Stimulated activated CD8-positive, alpha-beta memory T cell treated with anti-CD3 and anti-CD28 coated beads, Interleukin-4, amount 100 ng/mL, for 48 hours (primary cell): ENCODE data around the gene MRPL21.
A peak's percentile ranks its signal among the peaks of the same experiment; 100 is the strongest.
"Not testable (repeated sequence)": the region's sequence is repeated elsewhere in the genome, so short reads cannot be mapped to it uniquely, and the experiment has no call there.

Source experiments
- DNase-seq: peaks from one replicate; pipeline ENCODE4 v3.0.0-alpha.2; 2020

Gene MRPL21

DNA sequence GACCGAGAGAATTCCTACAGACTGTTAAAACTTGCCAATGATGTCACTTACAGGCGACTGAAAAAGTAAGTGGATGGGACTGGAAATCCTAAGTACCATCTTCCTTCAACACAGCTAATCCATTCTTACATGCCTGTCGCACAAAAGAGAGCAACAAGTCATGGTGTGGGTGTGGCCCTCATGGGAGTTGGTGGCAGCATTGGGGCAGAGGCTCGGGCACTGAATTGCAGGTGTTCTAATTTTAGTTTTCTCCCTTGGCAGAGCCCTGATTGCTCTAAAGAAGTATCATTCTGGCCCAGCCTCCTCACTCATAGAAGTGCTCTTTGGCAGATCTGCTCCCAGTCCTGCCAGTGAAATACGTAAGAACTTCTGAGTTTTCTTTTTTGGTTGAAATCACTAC lies 4.6 kb upstream of the MRPL21 start:
- DNase-seq, result no peak

DNA sequence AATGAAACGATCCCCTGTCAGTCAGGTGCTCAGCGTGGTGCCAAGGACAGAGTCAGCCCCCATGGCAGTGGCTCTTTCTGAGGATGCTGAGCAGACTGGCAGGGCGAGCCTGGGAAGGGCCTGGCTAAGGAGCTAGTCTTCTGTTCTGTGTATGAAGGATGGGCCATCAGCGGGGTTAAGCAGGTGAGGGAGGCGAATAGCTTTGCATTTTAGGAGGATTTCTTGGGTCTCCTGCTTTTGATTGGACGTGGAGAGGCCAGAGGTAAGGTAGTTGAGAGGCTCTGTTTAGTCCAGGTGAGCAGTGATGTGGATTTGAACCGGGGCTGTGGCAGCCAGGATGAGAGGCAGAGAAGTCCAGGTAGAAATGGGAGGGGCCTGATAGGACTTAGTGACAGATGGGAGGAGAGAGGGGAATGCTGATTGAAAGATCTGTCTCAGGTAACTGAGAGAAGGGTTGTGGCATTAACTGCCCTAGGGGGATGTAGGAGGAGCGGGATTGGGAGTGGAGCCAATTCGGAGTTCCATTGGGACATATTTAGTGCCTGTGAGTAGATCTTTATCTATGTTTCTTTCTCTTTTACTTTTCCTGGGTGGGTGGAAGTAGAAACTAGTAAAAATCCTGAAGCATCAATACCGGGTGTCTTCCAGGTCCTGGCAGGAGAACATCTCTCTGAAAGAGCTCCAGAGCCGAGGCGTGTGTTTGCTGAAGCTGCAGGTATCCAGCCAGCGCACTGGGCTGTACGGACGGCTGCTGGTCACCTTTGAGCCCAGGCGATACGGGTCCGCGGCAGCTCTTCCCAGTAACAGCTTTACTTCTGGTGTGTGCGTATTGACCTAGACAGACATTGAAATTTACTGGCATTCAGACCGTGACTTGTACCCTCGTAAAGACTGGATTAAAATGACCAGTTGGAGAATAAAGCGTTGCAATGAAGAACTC lies 2.1 kb upstream of the MRPL21 start:
- no peak for DNase-seq

DNA sequence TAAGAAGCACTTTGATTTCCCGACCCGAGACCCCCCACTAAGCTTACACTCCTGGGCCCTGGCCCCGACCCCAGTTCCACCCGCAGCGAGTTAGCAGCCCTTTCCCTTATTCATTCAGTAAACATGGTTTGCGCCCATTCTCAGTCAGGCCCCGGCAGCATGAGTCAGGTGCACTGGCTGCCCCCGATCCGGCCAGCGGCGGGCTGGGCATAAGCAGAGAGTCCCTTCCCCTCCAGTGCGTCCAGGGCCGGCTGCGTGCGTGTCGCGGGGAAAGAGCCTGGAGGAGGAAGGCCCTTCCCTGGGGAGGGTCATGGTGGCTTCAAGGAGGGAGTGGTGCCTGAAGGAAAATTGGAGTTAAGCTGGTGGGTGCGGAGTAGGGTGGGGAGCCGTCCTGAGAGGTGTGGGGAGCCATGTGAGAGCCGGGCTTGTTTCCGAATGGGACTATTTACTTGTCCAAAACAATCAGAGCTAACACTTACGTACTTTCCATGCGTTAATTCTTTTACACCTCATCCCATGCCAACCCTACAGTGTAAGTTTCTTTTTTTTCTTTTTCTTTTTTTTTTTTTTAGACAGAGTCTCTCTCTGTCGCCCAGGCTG lies 716 bp upstream of the MRPL21 start:
- peak; percentile 54 for DNase-seq

DNA sequence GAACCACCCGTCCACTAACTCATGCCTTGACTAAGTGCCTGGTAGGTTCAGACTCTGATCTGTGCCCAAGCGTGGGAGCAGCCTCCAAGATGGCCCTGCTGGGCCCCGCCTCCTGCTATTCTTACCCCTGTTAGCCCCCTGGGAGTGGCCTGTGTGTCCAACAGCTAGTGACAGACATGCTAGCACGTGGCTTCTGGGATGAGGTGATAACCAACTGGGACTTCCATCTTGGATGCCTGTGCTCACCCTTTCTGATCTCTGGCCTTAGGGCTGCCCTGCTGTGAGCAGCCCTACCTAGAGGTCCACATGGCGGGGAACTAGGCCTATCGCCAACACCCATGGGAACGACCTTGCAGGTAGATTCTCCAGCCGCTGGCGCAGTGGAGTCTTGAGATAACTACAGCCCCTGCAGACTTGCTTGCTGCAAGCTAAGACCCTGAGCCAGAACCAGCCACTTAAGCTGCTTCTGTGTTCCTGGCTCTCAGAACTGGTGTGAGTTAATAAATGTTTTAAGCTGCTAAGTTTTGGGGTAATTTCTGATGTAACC lies 2.7 kb downstream of the MRPL21 start:
- no peak for DNase-seq

DNA sequence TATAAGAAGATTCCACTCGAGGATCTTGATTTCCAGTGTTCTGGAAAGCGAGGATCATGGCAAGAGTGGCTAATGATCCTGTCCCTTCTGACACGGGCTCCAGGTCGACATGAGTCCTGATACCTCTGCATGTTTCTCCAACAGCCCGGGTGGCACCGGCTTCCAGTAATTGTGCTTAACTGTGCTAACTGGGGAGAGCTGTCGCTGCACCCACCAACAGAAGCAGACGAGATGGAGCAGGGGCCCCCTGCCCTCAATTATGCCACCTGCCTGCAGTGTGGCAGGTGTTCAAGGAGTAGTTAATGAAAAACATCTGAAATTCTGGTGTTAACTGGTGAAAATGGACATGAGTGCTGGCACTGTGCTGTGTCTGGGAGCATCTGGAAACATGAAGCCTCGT lies 6.2 kb downstream of the MRPL21 start:
- DNase-seq, result no peak

DNA sequence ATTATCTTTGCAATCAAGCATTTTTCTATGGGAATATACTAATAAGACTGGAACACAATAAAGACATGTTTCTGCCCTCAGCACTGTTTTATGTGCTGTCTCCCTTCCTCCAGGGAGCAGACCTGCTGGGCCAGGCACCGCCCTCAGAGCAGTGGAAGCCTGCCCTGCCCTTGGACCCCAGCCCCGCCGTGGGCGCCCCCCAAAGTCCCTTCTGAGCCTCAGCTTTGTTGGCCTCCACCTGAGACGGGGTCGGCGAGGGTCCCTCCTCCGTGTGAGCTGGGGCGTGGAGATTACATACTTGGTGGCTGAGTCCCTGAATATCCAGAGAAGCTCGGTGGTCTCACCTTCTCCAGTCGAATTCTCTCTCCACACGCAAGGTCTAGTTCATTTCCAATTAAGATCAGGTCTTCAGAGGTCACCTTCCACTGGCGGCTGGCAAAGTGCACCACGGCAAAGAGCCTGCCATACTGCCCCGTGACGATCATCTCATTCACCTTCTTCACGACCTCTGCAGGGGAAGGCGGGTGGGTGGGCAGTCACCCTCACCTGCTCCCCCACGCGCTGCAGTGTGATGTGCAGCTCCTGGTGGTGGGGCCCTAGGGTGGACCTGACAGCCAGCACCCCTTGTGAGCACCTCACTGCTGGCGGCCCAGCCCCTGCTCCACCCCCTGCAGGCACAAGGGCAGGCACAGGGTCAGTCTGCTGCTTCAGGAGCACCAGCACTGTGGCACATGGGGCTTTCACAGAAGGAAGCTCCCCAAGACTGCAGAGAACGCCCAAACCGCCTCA lies 7.3 kb downstream of the MRPL21 start:
- DNase-seq, result no peak

DNA sequence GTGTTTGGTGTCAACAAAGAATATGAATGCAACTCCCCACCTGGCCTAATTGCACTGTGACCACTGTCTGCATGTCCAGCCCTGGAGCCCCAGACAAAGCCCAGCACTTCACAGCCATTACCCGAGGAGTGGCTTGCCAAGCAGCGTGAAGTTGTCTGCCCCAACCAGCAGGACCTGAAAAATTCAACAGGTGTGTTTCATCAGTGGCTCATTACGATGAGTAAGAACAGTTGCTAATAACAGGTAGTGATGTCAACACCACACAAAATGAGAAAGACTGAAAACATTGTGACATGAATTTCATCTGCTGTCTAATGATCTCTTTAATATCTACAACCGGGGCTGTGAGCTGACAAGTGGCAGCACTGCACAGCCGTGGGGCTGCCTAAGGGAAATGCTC lies 10.3 kb downstream of the MRPL21 start:
- DNase-seq, result no peak

DNA sequence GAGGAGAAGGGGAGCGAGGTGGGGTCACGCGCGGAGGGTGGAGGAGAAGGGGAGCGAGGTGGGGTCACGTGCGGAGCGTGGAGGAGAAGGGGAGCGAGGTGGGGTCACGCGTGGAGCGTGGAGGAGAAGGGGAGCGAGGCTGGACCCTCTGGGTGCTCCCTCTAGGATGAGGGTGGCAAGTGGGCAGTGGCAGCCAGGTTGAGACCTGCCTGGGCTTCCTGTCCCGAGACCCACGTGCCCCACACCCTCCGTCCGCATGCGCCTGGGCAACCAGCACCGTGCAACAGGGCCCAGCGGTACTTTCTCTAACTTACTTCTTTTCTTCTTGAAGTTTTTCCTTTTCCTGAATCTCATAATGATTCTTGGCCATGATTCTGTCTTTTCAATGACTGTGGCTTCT lies 11.1 kb downstream of the MRPL21 start:
- no peak for DNase-seq

DNA sequence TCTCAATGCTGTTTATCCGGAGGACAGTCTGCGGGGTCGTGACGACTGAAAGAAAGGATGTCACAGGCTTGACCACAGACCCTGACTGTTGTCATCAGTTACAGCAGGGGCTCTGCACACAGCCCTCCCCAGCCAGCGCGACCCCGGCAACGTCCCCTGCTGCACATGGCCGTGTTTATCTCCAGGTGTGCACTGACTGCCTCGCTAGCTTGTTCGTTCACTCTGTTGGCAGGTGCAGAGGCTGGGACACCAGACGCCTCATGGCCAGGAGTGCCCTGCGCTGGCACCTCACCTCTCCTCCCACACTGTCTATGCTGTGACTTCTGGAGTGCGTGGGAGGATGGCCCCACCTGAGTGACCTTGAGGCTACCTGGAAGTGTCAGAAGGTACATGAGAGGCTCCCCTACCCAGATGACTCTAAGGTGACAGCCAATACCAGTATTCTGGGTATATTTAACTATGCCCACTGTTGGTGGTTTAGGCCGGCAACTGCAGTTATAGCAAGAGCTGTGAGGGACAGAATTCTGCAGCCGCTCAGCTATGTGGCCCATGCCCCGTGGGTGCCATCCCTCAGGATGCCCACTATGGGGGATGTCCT lies 12.2 kb downstream of the MRPL21 start:
- DNase-seq, result no peak

DNA sequence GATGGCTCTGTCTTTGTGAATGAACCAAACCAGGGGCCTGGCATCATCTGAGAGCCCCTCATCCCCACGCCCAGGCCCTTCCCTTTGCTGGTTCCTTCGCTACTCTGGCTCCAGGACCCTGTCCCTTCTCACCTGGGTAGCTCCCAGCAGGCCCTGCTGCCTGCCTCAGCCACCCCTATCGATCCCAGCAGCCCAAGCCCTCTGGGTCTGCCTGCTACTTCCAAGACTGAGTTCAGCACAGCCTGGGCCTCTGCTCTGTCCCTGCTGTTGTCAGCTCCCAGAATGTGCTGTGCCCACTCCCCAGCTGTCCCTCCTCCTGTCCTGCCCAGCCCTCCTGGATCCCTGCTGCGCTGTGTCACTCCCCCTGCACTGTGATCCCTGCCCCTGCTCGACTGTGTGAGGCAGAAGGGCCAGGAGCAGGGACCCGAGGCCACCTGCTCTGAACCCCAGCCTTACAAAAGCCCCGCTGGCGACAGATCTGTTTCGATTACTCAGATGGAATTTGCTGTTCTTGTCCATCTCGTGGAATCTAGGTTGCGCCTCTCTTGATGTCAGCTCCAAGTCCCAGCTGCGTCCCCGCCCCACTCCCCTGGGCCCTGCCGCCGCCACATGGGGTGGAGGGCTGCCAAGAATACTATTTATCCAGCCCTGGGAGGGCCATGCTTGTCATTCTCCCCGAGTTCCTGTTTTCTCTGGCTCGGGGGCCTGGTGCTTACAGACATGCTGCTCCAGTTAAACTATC lies 13.0 kb downstream of the MRPL21 start:
- DNase-seq, result no peak

DNA sequence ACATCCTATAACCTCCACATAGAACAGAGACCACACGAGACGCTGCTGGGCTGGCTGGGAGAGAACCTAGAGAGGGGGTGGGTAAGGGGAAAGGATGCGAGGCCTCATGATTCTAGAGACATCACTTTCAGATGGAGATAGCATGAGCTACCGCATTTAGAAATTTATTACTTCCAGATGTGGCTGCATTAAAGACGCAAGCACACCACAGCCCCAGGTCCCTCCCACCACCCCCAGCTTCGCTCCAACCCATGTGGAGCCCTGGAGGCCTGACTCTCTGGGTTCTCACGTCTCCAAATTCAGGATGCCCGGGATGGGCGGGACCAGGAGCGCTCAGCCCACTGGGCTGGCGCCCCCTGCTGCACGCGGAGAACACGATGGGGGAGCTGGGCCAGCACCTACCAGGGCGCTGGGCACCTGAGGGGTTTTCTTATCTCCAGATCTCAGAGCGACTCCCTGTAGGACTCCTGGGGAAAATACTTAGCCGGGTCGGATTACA lies 13.6 kb downstream of the MRPL21 start:
- no peak for DNase-seq

DNA sequence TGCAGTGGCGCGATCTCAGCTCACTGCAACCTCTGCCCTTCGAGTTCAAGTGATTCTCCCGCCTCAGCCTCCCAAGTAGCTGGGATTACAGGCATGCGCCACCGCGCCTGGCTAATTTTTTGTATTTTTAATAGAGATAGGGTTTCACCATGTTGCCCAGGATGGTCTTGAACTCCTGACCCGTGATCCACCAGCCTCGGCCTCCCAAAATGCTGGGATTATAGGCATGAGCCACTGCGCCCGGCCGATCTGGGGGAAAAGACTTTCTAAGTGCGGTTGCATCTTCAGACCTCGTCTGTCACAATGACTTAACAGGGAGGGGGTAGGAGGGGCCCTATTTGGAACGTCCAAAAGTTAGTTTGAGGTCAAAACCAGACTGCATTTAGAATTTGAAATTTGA lies 18.8 kb downstream of the MRPL21 start:
- DNase-seq, result not testable (repeated sequence)

DNA sequence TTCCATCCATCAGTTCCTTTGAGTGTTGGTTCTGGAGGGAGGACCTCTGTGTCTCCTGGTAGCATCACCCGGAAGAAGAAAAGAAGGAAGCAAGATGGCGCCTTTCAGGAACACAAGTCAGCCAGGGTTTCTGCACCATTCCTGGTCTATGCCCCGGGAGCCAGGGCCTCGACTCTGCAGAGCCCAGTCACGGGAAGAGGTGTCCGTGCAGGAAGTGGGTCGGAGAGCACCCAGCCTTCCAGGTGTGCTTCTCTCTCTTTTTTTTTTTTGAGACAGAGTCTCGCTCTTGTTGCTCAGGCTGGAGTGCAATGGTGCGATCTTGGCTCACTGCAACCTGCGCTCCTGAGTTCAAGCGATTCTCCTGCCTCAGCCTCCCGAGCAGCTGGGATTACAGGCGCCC lies 21.2 kb downstream of the MRPL21 start:
- no peak for DNase-seq

DNA sequence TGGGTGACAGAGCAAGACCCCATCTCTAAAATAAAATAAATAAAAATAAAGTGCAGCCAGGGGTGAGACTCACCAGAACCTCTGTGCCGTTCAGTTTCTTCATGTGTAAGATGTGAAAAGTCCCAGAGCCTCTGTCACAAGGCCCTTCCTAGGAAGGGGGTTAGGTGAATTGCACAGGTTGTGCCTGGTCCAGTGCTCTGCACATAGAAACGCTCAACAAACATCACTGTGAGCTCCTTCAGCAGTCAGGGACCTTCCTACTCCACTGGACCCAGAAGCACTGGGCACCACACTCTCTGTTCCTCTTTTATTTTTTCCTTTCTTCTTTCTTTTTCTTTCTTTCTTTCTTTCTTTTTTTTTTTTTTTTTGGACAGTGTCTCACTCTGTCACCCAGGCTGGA lies 22.3 kb downstream of the MRPL21 start:
- DNase-seq, result no peak

DNA sequence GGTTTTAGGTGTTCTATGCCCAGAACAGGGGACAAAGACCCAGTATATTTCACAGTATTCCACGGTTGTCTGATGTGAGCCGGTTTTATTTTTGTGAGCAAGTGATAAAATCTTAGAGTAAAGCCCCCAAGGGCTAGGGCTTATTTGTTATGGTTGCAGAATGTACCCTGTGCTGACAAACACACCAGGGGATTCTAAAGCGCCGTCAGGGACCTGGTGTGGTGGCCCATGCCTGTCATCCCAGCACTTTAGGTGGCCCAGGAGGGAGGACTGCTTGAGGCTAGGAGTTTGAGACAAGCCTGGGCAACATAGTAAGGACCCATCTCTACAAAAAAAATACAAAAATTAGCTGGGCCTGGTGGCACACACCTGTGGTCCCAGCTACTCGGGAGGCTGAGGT lies 22.8 kb downstream of the MRPL21 start:
- no peak for DNase-seq

DNA sequence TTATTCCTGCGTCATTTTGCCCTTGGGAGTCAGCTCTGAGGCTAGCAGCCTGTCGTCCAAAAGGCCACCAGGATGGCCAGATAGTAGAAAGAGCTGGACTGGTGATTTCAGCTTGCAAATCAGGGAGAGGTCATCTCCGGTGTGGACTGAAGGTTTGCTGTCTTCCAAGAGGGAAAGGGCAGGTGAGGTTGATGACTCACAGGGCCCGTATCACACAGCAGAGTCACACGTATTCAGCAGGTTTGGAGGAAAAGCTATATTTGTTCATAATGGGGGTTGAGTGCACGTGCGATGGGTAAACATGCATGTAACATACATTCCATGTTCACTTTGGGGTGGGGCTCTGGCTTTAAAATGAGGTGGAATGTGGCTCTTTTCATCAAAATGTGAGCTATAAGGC lies 25.6 kb downstream of the MRPL21 start:
- no peak for DNase-seq

DNA sequence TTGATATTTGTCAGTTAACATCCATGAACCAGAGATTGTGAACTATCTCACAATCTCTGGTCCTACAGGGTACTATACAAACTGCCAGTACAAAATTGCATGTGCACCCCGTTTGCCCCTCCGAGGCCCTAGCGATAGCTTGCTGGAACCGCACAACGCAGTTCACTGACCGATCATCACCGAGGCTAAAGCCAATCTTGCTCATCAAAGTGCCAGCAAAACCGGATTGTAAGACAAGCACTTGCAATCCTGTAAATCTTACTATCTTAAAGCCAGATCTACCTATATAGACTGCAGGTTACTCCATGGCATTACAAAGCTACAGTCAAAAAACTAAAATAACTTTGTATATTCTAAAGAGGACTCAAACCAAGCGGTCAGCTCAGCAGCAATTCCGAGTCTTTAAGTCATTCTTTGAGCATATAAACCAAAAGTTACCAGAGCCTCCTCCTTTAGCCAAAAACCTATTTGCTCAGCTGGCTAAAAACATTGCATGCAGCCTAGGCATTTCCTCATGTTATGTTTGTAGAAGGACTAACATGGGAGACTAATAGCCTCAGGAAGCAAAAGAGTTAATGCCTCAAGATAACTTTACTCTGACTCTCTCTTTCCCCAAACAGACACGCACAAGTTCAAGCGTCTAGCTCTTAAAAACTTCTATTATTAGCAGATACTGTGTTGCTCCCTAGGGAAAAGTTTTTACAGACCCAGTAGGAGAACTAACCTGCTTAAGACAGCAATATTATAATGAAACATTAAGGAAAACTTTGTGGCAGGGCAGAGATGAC lies 31.2 kb downstream of the MRPL21 start:
- DNase-seq, result no peak

DNA sequence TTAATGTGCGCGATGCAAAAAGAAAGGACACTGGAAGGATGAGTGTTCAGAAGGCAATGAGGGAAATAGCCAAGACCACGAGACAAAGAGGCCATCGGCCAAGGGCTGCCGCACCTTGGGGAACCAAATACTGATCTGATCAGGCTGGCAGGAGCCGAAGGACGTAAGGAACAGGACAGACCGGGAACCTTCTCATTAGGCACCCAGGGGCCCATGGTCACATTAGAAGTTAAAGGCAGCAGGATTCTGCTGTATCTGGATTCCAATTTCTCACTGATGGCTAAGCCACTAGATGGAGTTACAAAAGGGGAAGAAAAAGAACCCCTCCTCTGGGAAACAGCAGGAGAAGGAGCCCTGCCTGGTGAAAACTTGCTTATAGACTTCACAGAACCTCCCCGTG lies 33.2 kb downstream of the MRPL21 start:
- no peak for DNase-seq

DNA sequence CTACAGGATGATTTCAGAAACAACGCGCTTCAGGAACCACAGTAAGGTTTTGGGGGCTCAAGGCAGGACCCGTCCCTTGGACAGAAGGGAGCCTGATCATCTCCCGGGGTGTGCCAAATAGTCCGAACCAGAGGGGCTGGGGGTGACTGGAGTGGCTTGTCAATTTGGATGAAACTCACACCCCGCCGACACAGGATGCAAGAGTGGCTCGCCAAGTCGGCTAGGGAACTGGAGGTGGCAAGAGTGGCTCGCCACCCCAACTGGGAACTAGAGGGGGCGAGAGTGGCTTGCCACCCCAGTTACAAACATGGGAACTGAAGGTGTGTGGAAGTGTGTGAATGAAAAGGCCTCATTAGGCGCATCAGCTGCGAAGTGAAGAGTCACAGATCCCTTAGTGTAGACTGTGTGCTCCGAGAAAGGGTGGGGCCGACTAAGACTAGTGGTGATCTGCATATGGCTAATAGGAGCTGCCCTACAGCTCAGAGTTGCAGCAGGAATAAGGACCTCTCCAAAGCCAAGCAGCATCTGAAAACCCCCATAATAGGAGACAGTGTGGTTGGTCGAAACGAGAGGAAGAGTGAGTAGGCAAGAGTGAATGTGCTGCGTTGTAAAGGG lies 35.3 kb downstream of the MRPL21 start:
- DNase-seq, result no peak

DNA sequence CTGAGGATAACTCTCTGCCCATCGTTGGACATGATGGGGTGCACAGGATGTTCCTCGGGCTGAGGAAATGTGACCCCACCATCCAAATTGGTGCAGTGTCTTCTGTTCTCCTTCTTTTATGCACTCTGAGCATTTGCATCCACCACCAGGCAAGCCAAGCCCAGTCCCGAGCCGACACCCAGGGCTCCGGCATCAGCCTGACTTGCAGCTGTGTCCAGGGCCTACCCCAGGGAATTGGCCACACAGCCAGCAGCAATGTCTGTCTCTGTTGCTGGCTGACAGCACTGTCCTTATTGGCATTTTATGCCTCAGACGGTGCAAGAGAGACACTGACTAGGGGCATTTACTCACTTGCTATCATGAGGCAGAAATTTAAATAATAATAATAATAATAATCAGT lies 36.6 kb downstream of the MRPL21 start:
- DNase-seq, result no peak

DNA sequence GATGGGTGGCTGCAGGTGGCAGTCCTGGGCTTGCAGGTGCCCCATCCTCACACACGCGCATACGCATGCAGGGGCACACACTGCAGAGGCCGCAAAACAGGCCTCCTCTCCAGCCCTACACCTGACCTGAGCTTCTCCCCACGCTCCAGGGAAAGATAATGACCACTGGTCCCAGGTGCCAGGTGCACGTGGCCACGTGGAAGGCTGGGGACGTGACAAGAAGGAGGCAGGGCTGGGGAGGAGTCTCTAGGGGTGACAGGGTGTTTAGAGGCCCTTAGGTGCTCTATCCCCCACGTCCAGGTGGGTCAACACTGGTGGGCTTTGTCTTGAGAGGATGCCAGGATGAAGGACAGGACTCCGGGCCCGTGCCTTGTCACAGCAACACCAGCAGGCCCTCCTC lies 38.4 kb downstream of the MRPL21 start:
- no peak for DNase-seq
